Hippocampal formation (tissue), 2 donors: Measurements from ENCODE around the gene POLR3H.

ENCODE experiments used
- DNase-seq, 2 donors: peaks; one replicate each; lab custom pipeline; 2025; lab: John Stamatoyannopoulos, UW

POLR3H gene

GRCh38 chr22:41516462-41516861 lies 27.8 kb downstream of the POLR3H start:
- no peak for DNase-seq

- DNase-seq, result peak; percentile 36 to 49
Measured at GRCh38 chr22:41513391-41513790, 30.9 kb downstream of the POLR3H start.

- no peak for DNase-seq
Measured at GRCh38 chr22:41512421-41513194, 31.7 kb downstream of the POLR3H start.

GRCh38 chr22:41511521-41511968 lies 32.7 kb downstream of the POLR3H start:
- no peak for DNase-seq

- DNase-seq, result peak; percentile 70 to 87
Measured at GRCh38 chr22:41508770-41509170, 35.5 kb downstream of the POLR3H start.

- DNase-seq, result no peak
Measured at GRCh38 chr22:41507330-41508063, 36.8 kb downstream of the POLR3H start.

GRCh38 chr22:41505511-41506220 lies 38.6 kb downstream of the POLR3H start:
- DNase-seq, result no peak

GRCh38 chr22:41504816-41505215 lies 39.5 kb downstream of the POLR3H start:
- DNase-seq, result no peak

- no peak for DNase-seq
Measured at GRCh38 chr22:41504397-41504796, 39.9 kb downstream of the POLR3H start.

- DNase-seq, result peak in 1 of 2 donors; percentile 26
Measured at GRCh38 chr22:41501209-41501608, 43.1 kb downstream of the POLR3H start.

GRCh38 chr22:41500303-41500702 lies 44.0 kb downstream of the POLR3H start:
- DNase-seq, result no peak

GRCh38 chr22:41499624-41500280 lies 44.5 kb downstream of the POLR3H start:
- DNase-seq, result no peak

GRCh38 chr22:41498303-41498835 lies 45.9 kb downstream of the POLR3H start:
- no peak for DNase-seq

- DNase-seq, result no peak
Measured at GRCh38 chr22:41491374-41492100, 52.7 kb downstream of the POLR3H start.

- DNase-seq, result no peak
Measured at GRCh38 chr22:41488596-41489385, 55.5 kb downstream of the POLR3H start.

- DNase-seq, result no peak
Measured at GRCh38 chr22:41488076-41488475, 56.2 kb downstream of the POLR3H start.

GRCh38 chr22:41487037-41487935 lies 57.0 kb downstream of the POLR3H start:
- no peak for DNase-seq

- no peak for DNase-seq
Measured at GRCh38 chr22:41485033-41485432, 59.2 kb downstream of the POLR3H start.

GRCh38 chr22:41482319-41482935 lies 61.8 kb downstream of the POLR3H start:
- DNase-seq, result no peak
